Measurements from ENCODE around the gene FYB2.

The FYB2 gene

DNA sequence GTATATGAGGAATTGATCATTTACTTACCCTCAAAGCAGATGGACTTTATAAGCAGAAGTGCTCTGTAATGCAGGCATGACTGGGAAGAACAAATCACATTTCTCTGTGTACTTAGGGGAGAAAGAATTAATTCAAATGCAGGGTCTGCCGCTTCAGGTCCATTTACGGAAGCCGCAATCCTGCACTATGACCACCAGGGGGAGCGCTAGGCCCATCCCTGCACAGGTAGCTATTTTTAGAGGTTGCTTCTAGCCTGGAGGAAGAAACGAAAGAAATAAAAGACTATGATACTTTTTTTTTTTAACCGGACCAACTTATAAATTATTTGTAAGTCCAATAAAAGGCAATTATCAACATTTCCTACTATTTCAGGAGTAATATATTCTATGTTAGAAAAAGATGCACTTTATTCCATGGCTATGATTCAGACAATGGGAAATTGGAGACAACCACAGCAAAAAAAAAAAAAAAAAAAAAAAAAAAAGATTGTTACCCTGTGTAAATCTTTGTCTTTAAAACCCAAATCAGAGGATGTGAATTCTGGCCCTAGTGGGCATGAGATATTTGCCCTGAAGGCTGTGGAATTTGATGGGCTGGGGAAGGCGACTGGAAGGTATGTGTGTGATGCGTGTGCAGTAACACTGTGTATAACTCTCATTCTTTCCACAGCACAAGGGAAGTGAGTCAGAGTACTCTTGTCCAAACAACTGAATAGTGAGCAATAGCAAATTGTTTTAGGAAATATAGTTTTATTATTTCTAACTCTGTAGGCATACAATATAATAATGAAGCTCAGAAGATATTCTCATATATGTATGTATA, 12.9 kb upstream of the FYB2 start:
- peak; percentile 68 for DNase-seq

DNA sequence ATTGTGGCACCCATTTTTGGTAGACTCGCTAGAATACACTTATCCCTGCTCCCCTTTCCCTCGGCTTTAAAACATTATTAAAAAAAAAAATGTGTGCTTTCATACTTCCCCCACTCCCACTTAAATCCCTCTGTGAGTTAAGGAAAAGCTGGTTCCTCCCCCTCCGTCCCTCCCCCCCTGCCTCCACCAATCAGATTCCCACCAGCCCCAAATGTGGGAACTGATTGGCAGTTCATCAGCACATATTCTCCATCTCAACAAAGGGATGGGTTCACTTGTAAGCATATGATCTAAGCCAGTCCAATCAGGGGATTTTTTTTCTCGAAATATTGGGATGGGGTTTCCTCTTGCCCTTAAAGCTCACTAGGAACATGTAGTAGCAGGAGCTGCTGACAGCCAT, 10.8 kb upstream of the FYB2 start:
- DNase-seq, result no peak

GRCh38 chr1:56827711-56828110, 8.5 kb upstream of the FYB2 start:
- DNase-seq, result peak; percentile 64

DNA sequence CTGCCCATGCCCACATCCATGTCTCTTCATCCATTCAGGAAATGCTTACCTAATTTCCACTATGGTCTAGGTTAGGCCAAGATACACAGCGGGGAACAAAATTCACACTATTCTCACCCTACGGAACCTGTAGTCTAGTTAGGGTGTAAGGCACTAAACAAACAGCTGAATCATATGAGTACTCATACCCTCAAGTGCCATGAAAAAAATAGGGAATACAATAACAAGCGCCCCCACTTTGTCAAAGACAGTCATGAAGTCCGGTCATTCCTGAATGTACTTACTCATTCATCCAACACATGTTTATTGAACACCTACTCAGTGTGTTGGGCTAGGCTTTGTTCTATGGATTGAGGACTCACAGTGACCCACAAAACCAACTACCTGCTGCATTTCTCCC, 6.2 kb upstream of the FYB2 start:
- DNase-seq, result no peak

DNA sequence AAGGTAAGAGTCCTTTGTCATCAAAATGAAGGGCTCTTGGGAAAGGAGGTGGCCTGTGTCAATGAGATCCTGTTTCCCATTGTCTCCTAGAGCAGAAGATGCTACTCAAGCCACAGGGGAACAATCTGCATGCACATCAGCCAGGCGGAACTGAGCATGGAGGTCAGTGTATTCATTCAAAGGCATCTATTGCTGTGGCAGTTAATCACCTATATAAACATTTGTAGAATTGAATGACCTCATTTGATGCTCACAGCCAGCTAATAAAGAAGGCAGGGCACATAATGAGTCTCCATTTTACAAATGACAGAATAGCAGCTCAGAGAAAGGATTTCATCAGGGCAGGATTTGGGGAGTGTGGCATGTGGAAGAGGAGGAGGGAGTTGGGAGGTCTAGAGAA, 5.7 kb upstream of the FYB2 start:
- DNase-seq, result no peak

DNA sequence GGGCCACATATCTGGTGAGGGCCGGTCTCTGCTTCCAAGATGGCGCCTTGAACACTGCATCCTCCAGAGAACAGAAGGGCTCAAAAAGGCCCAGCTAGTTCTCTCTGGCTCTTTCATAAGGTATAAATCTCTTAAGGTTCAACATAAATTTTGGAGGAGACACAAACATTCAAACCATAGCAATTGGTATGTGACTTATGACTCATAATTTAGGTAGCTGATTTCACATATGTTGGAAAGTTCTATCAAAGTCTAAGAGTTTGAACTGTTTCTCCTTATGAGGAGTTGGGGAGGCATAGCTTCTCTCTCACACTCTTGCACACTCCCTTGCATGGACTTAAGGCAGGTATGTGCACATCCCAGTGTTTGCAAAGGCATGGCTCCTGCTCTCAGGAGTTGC, 5.1 kb upstream of the FYB2 start:
- no peak for DNase-seq

GRCh38 chr1:56821462-56821797, 2.2 kb upstream of the FYB2 start:
- no peak for DNase-seq

DNA sequence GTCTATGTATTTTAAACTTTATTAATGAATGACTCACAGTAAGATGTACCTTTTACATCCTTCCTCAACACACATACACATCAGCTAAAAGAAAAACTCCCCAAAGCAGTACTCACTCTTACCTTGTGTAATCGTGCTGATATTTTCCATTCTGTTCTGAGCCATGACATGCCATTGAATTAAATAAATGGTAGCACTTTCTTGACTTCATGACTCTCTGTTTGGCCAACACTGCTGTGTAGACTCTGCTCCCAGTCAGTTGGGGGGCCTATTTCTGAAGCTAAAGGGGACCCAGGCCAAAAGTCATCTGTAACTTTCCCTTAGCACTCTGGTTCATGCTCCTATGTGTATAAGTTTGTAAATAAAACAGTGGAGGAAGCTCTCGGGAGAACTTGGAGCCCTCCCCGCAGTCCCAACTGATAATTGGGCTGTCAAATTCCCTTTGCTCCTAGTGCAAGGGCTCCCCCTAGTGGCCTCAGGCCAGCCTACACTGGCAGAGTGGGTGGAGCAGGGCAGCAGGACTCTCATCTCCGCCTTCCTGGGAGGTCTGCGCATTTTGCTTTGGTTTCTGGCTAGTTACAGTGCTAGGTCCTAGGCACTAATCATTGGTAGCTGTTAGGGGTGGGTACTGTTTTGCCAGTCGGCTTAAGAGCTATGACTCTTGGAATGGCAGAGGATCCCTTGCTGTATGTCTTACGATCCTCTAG, 1.7 kb upstream of the FYB2 start:
- peak; percentile 76 for DNase-seq

- no peak for DNase-seq
These were observed 1.3 kb downstream of the FYB2 start for GRCh38 chr1:56817716-56818463.

DNA sequence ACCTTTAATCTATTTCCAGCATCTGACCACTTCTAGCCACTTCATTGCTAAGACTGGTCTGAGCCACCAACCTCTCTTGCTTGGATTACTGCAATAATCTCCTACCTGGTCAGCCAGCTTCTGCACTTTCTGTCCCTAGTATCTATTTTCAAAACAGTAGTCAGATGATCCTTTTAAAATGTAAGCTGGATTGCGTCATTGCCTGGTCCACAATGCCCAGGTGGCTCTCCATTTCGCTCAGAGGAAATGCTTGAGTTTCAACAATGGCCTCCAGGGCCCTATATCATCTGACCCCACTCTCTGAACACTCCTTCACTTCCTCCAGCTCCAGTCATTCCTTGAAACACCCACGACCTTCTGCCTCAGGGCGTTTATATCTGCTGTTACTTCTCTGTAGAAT, 2.3 kb downstream of the FYB2 start:
- DNase-seq, result no peak

GRCh38 chr1:56816264-56816663, 2.9 kb downstream of the FYB2 start:
- no peak for DNase-seq

- no peak for DNase-seq
These were observed 5.0 kb downstream of the FYB2 start for GRCh38 chr1:56814205-56814604.

- DNase-seq, result no peak
These were observed 7.9 kb downstream of the FYB2 start for GRCh38 chr1:56811331-56811730.

GRCh38 chr1:56808410-56808809, 10.8 kb downstream of the FYB2 start:
- DNase-seq, result no peak

- DNase-seq, result no peak
These were observed 12.4 kb downstream of the FYB2 start for GRCh38 chr1:56806804-56807203.

GRCh38 chr1:56803561-56804156, 15.5 kb downstream of the FYB2 start:
- no peak for DNase-seq

- DNase-seq, result no peak
These were observed 19.4 kb downstream of the FYB2 start for GRCh38 chr1:56799605-56800400.

DNA sequence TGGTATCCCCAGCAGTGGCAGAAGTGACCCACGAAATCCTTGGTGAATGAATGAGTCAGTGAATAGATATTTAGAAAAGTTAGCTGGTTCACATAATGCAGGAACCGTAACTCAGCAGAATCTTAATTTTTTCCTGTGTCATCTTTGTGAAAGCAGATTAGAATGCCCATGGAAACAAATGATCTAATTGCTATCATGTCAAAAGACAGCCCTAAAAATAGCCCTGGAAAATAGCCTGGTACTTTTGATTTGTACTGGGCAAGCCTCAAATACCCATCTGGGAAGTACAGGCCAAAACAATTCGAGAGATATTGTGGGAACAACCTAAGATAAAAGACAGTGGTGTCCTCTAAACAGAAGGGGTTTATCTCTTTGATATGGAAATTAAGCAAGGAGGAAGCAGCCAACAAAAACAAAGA, 21.1 kb downstream of the FYB2 start:
- no peak for DNase-seq

- no peak for DNase-seq
These were observed 22.0 kb downstream of the FYB2 start for GRCh38 chr1:56797065-56797685.

DNA sequence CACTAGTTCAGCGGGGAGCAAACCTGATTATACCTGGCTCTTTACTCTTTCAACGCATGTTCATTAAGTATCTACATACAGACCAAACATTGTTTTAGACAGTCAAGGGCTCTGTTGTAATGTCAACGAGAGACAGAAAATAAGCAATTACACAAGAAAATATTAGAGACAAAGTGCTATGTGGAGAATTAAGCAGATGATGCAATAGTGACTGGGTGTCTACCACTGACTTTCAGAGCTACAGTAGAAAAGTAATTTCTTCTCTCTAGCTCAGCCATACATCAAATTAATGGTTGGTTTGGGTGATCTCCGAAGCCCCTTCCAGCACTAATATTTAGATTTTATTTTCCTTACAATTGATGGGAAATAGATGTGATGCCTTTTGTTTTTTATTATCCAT, 23.3 kb downstream of the FYB2 start:
- no peak for DNase-seq

DNA sequence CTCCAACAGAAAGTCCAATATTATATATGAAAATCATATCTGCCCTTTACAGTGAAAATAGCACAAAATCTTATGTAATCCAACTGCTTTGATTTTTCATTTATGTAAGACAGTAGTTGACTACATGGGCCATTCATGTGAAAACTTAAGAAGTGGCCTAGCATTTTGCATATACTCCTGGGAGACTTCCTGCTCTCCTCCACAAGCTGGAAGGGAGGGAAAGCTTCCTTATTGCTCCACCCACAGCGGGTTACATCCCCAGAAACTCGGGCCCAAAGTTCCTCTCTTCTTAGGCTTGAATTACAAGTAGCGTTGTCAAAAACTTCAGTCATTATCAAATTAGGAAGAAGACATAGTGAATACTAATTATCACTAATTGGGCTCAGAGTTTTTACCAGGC, 29.2 kb downstream of the FYB2 start:
- DNase-seq, result no peak

- DNase-seq, result no peak
These were observed 30.6 kb downstream of the FYB2 start for GRCh38 chr1:56788588-56788987.

Data from NCI-H1694 (cell line).